C4-2B (cell line): ENCODE measurements around the gene SUPT16H.

ENCODE experiments used
- CTCF ChIP-seq: fragments of 450-650 bp; conservative IDR thresholded peaks from 2 replicates; pipeline ENCODE4 v1.5.1; 2017; ENCODE audit warnings: mild to moderate bottlenecking
- ZFX ChIP-seq: fragments of 450-650 bp; IDR thresholded peaks from 2 replicates; pipeline ENCODE4 v1.6.1; 2017

DNA sequence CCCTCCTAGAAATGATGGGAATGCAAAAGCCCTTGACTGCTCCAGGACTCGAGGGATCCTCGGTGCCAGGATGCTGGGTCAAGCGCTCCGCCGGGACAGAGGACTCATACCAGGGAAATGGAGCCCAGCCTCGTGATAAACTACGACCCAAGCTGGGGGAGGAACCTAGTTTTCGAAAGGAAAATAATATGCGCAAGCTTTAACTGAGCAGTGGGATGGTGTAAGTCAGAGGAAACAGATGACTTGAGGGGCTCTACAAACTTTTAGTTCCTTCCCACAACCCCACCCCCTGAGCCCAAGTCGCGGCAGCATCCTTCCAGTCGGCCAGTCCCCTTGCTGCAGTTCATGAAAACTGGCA, 654 bp upstream of the SUPT16H start:
- no peak for TF ChIP-seq CTCF
- TF ChIP-seq ZFX = no peak
